Prostate gland (tissue), 2 donors: Measurements from ENCODE around the gene LCP2.

Experiments
- CTCF ChIP-seq, 4 experiments: fragments of 200-600 bp in 2 of 4; fragments of 450-650 bp in 2 of 4; sonication (generic) in 2 of 4; IDR thresholded peaks; 1 replicate in 3 of 4; 2 replicates in 1 of 4; pipeline ENCODE4 v1.5.1; 2016 to 2019; ENCODE audit warnings: antibody characterized with exemption in 4 of 4, mild to moderate bottlenecking in 2 of 4, moderate library complexity in 2 of 4
- POLR2A ChIP-seq: fragments of 450-650 bp; IDR thresholded peaks from one replicate; pipeline ENCODE4 v1.6.1; 2016; ENCODE audit warnings: antibody characterized with exemption, mild to moderate bottlenecking
- POLR2AphosphoS5 ChIP-seq: sonication (generic); formaldehyde crosslinking; IDR thresholded peaks from one replicate; pipeline ENCODE4 v1.6.1; 2017; ENCODE audit warnings: antibody characterized with exemption

GRCh38 chr5:170327168-170327567, 29.6 kb upstream of the LCP2 start:
- no peak for TF ChIP-seq CTCF (IDR thresholded peaks at IDR 0.05)
- TF ChIP-seq POLR2AphosphoS5 = no peak
- TF ChIP-seq POLR2A = no peak
